ENCODE results near the gene SCYGR8.

- TF ChIP-seq POLR2A (IDR thresholded peaks at IDR 0.05; ENCODE audit: low read depth, low read length) = no peak
- TF ChIP-seq SPI1 (IDR thresholded peaks at IDR 0.05; ENCODE audit: low read depth, low read length) = no peak
- TF ChIP-seq TAF1 (IDR thresholded peaks at IDR 0.05; ENCODE audit: low read depth, low read length) = no peak
- TF ChIP-seq POLR2AphosphoS5 (IDR thresholded peaks at IDR 0.05; ENCODE audit: low read depth, low read length) = no peak
These were observed 25.0 kb upstream of the SCYGR8 start for GRCh38 chr2:227720680-227721079.
